Parathyroid adenoma (tissue), 2 donors: Measurements from ENCODE around the gene UPF1.

Experiments
- H2AFZ ChIP-seq: fragments of 300-600 bp; sonication (generic); one replicate; pipeline ENCODE4 v1.7.0; 2017; ENCODE audit warnings: antibody characterized with exemption, mild to moderate bottlenecking
- H3K27ac ChIP-seq: fragments of 300-600 bp; sonication (generic); one replicate; pipeline ENCODE4 v1.7.0; 2017
- H3K27me3 ChIP-seq: fragments of 300-600 bp; sonication (generic); one replicate; pipeline ENCODE4 v1.7.0; 2017; ENCODE audit warnings: low read length; ENCODE audit not compliant: control insufficient read depth, insufficient read depth
- H3K36me3 ChIP-seq: fragments of 300-600 bp; sonication (generic); one replicate; pipeline ENCODE4 v1.7.0; 2017; ENCODE audit warnings: low read length; ENCODE audit not compliant: control insufficient read depth, insufficient read depth
- H3K4me1 ChIP-seq: fragments of 300-600 bp; sonication (generic); one replicate; pipeline ENCODE4 v1.7.0; 2017; ENCODE audit warnings: control low read depth
- H3K4me2 ChIP-seq: fragments of 300-600 bp; sonication (generic); one replicate; pipeline ENCODE4 v1.7.0; 2017; ENCODE audit warnings: low read length
- H3K4me3 ChIP-seq: fragments of 300-600 bp; sonication (generic); one replicate; pipeline ENCODE4 v1.7.0; 2017; ENCODE audit warnings: low read depth, low read length
- H3K79me2 ChIP-seq: fragments of 300-600 bp; sonication (generic); one replicate; pipeline ENCODE4 v1.7.0; 2017; ENCODE audit warnings: control low read depth
- H3K9ac ChIP-seq: fragments of 300-600 bp; sonication (generic); one replicate; pipeline ENCODE4 v1.7.0; 2017; ENCODE audit warnings: mild to moderate bottlenecking
- H3K9me3 ChIP-seq: fragments of 300-600 bp; sonication (generic); one replicate; pipeline ENCODE4 v1.7.0; 2017; ENCODE audit warnings: low read length; ENCODE audit not compliant: control insufficient read depth
- CTCF ChIP-seq: fragments of 300-600 bp; sonication (generic); IDR thresholded peaks from one replicate; pipeline ENCODE4 v1.7.0; 2017; ENCODE audit warnings: antibody characterized with exemption, mild to moderate bottlenecking
- donor health status: primary hyperparathyroidism.

UPF1 gene

GRCh38 chr19:18895038-18895823 is 63.5 kb downstream of the UPF1 start:
- Histone ChIP-seq H3K4me2 (peak overlapping the region; percentile 72), H3K4me1 (peaks cover 2% of the 10 kb centered on the region), H2AFZ (peak overlapping the region; percentile 77), H3K9ac (no peak overlapping the region), H3K27me3 (no peaks in the 10 kb centered on the region), H3K9me3 (no peaks in the 10 kb centered on the region), H3K36me3 (no peaks in the 10 kb centered on the region), H3K27ac (no peak overlapping the region), H3K4me3 (peak overlapping the region; percentile 46), H3K79me2 (no peaks in the 10 kb centered on the region)
- TF ChIP-seq CTCF: no peak

- Histone ChIP-seq H3K27ac (no peak within 1 kb of the TSS), H3K9ac (no peak within 1 kb of the TSS), H3K79me2 (no peaks in the 10 kb centered on the region)
These were observed 64.1 kb downstream of the UPF1 start, which contains the start of gene CERS1 for GRCh38 chr19:18895824-18896341. TSS of gene CERS1 (minus strand) at chr19:18896158. CDS start at chr19:18896072, 86 bp downstream.

DNA sequence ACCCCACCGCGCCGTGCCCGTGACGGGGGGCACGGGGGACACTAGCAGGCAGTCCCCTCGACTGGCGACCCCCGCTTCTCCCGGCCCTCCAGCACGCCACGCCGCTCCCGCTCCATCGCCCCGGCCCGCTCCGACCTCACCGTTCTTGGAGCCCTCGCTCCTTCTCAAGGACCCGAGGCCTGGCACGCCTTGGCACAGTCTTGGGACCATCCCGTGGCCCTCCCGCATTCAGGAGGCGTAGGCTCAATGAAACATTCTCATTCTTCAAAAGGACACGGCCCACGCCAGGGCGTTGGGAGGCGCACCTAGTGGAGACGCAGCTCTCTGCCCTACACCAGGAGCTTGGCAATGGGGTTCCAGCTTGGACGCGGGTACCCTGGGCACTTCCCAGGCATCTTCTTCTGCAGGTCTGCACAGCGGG is 64.7 kb downstream of the UPF1 start:
- TF ChIP-seq CTCF: no peak
- no peak overlapping the region for H3K27ac ChIP-seq
- H3K4me3 ChIP-seq: peak overlapping the region; percentile 11
- no peaks in the 10 kb centered on the region for H3K36me3 ChIP-seq
- no peak overlapping the region for H2AFZ ChIP-seq
- no peak overlapping the region for H3K9ac ChIP-seq
- no peak overlapping the region for H3K4me2 ChIP-seq
- peaks cover 2% of the 10 kb centered on the region for H3K4me1 ChIP-seq
- no peaks in the 10 kb centered on the region for H3K79me2 ChIP-seq
- no peaks in the 10 kb centered on the region for H3K27me3 ChIP-seq
- H3K9me3 ChIP-seq: no peaks in the 10 kb centered on the region

More at GRCh38 chr19:18895824-18896341, 64.1 kb downstream of the UPF1 start, which contains the start of gene CERS1:
- Histone ChIP-seq H3K4me3 (peak within 1 kb of the TSS; percentile 46), H2AFZ (peak within 1 kb of the TSS; percentile 77), H3K4me1 (peaks cover 2% of the 10 kb centered on the region), H3K36me3 (no peaks in the 10 kb centered on the region), H3K27me3 (no peaks in the 10 kb centered on the region), H3K9me3 (no peaks in the 10 kb centered on the region), H3K4me2 (peak within 1 kb of the TSS; percentile 72)
- no peak for TF ChIP-seq CTCF

- Histone ChIP-seq H3K27ac (no peak overlapping the region), H3K4me1 (peaks cover 2% of the 10 kb centered on the region), H3K9ac (no peak overlapping the region), H2AFZ (no peak overlapping the region), H3K79me2 (no peaks in the 10 kb centered on the region), H3K27me3 (no peaks in the 10 kb centered on the region), H3K9me3 (no peaks in the 10 kb centered on the region), H3K36me3 (no peaks in the 10 kb centered on the region), H3K4me3 (no peak overlapping the region), H3K4me2 (no peak overlapping the region)
- TF ChIP-seq CTCF: no peak
These were observed 65.6 kb downstream of the UPF1 start for GRCh38 chr19:18897094-18898029.
